GM12878 (cell line): Measurements from ENCODE around the gene PLEKHM1. TPM values are rescaled to one million over a fixed set of nuclear protein-coding genes. Genes with fewer than 3 reads are reported as not detected.

ENCODE experiments used
- ATAC-seq: fragments of 200-7000 bp; cut with Tn5 transposase; 3 replicates; pipeline ENCODE4 v1.9.1; 2020; ENCODE audit warnings: mild to moderate bottlenecking, moderate library complexity
- BruUV-seq: library from RNA; stranded (reverse); fragments of 400-500 nt; replicated peaks from 2 replicates; lab custom pipeline; 2021; lab: Mats Ljungman, UMichigan
- CTCF ChIA-PET: fragments of 300-600 bp; sonication (Branson Sonifier 250); formaldehyde crosslinking; extraction: SDS; loops from one replicate; lab custom pipeline; 2021; ENCODE audit warnings: inconsistent platforms; lab: Yijun Ruan, JAX
- POLR2A ChIA-PET: fragments of 350-600 bp; formaldehyde crosslinking; extraction: SDS; loops from one replicate; lab custom pipeline; 2021; ENCODE audit warnings: inconsistent platforms; lab: Charles Lee
- RAD21 ChIA-PET: fragments of 300-600 bp; sonication (Branson Sonifier 250); formaldehyde crosslinking; loops from one replicate; lab custom pipeline; 2023; ENCODE audit warnings: antibody characterized with exemption; ENCODE audit not compliant: unreplicated experiment; lab: Charles Lee
- SMC1A ChIA-PET: fragments of 300-600 bp; sonication (Branson Sonifier 250); formaldehyde crosslinking; loops from one replicate; lab custom pipeline; 2023; ENCODE audit not compliant: unreplicated experiment, uncharacterized antibody; lab: Charles Lee
- DNase-seq: peaks from one replicate; pipeline ENCODE4 v3.0.0-alpha.2; 2011; ENCODE audit warnings: low read depth, low spot score
- FAIRE-seq: peaks from 3 replicates; lab custom pipeline; 2011; peaks lifted over from hg19 to GRCh38; lab: Jason Lieb, UNC
- H2AFZ ChIP-seq: 2 replicates; pipeline ENCODE4 v1.6.0; 2011; ENCODE audit warnings: low read depth, low read length, control low read depth; ENCODE audit not compliant: control insufficient read depth
- H3K27ac ChIP-seq: 2 replicates; pipeline ENCODE4 v1.5.1; 2011; ENCODE audit warnings: control low read depth; ENCODE audit not compliant: control insufficient read depth, insufficient read depth
- H3K27me3 ChIP-seq, 2 experiments: replicated peaks in 1 of 2; 2 replicates each; pipeline versions ENCODE4 v1.6.0 to v1.6.1; 2011; ENCODE audit warnings: low read length in 1 of 2; ENCODE audit not compliant: control insufficient read depth in 2 of 2, insufficient read depth in 2 of 2
- H3K36me3 ChIP-seq, 2 experiments: 2 replicates each; pipeline ENCODE4 v1.5.1; 2011; ENCODE audit warnings: low read length in 1 of 2; ENCODE audit not compliant: control insufficient read depth in 2 of 2, insufficient read depth in 2 of 2
- H3K4me1 ChIP-seq: 2 replicates; pipeline ENCODE4 v1.6.1; 2011; ENCODE audit warnings: mild to moderate bottlenecking, low read length, moderate library complexity, mixed read lengths; ENCODE audit not compliant: control insufficient read depth, insufficient read depth
- H3K4me2 ChIP-seq: 2 replicates; pipeline ENCODE4 v1.6.0; 2011; ENCODE audit warnings: control low read depth; ENCODE audit not compliant: control insufficient read depth, insufficient read depth
- H3K4me3 ChIP-seq: fragments of 200-600 bp; sonication (generic); 2 replicates; pipeline ENCODE4 v1.5.1; 2016
- H3K79me2 ChIP-seq: 2 replicates; pipeline ENCODE4 v1.6.0; 2011; ENCODE audit warnings: low read length; ENCODE audit not compliant: control insufficient read depth, insufficient read depth
- H3K9ac ChIP-seq: 2 replicates; pipeline ENCODE4 v1.8.0; 2011; ENCODE audit warnings: low read length, control low read depth, mixed read lengths; ENCODE audit not compliant: control insufficient read depth, insufficient read depth
- H3K9me3 ChIP-seq: replicated peaks from 3 replicates; pipeline ENCODE4 v1.5.1; 2011; ENCODE audit warnings: mild to moderate bottlenecking, low read length; ENCODE audit not compliant: control insufficient read depth, insufficient read depth
- H4K20me1 ChIP-seq: 2 replicates; pipeline ENCODE4 v1.6.0; 2011; ENCODE audit not compliant: control insufficient read depth, insufficient read depth
- ASH2L ChIP-seq: fragments of 300-600, 200-600 bp; sonication (generic); IDR thresholded peaks from 2 replicates; pipeline ENCODE4 v1.6.1; 2017; ENCODE audit warnings: low read depth, mild to moderate bottlenecking, borderline replicate concordance
- BACH1 ChIP-seq: fragments of 450-650 bp; IDR thresholded peaks from 2 replicates; pipeline ENCODE4 v1.6.1; 2017; ENCODE audit warnings: mild to moderate bottlenecking, borderline replicate concordance
- CBFB ChIP-seq: IDR thresholded peaks from 2 replicates; pipeline ENCODE4 v1.6.1; 2016; ENCODE audit warnings: antibody characterized with exemption, low read depth
- CBX3 ChIP-seq: fragments of 200-600 bp; sonication (generic); IDR thresholded peaks from 2 replicates; pipeline ENCODE4 v1.6.1; 2016; ENCODE audit warnings: low read depth, borderline replicate concordance
- ESRRA ChIP-seq: IDR thresholded peaks from 2 replicates; pipeline ENCODE4 v1.6.1; 2012; ENCODE audit warnings: mild to moderate bottlenecking, low read length, improper control_type of control experiment
- EZH2 ChIP-seq: IDR thresholded peaks from 2 replicates; pipeline ENCODE4 v1.6.1; 2012; ENCODE audit warnings: low read depth, mild to moderate bottlenecking, control low read depth, inconsistent platforms, low read length, borderline replicate concordance; ENCODE audit not compliant: control insufficient read depth
- HDGF ChIP-seq: fragments of 450-650 bp; IDR thresholded peaks from 2 replicates; pipeline ENCODE4 v1.6.1; 2016; ENCODE audit warnings: antibody characterized with exemption
- IKZF1 ChIP-seq: fragments of 450-650 bp; conservative IDR thresholded peaks from 2 replicates; pipeline ENCODE4 v1.6.1; 2017; ENCODE audit warnings: antibody characterized with exemption, mild to moderate bottlenecking
- MEF2B ChIP-seq: fragments of 450-650 bp; IDR thresholded peaks from 2 replicates; pipeline ENCODE4 v1.6.1; 2018; ENCODE audit warnings: mild to moderate bottlenecking, moderate library complexity; ENCODE audit not compliant: partially characterized antibody, poor library complexity, severe bottlenecking
- MXI1 ChIP-seq: fragments of 150-350 bp; IDR thresholded peaks from 2 replicates; pipeline ENCODE4 v1.6.1; 2011; ENCODE audit warnings: low read depth, mild to moderate bottlenecking, inconsistent platforms, low read length, improper control_type of control experiment
- NBN ChIP-seq: fragments of 450-650 bp; IDR thresholded peaks from 2 replicates; pipeline ENCODE4 v1.6.1; 2016
- TARDBP ChIP-seq: IDR thresholded peaks from 2 replicates; pipeline ENCODE4 v1.6.1; 2016; ENCODE audit warnings: borderline replicate concordance
- WGBS: methylation state at CpG from one replicate; pipeline ENCODE4 v1.1.6; 2016; ENCODE audit warnings: low lambda C conversion rate; ENCODE audit not compliant: insufficient replicate concordance, insufficient coverage; ENCODE audit errors: missing lambda C conversion rate; 5-methylcytosine and 5-hydroxymethylcytosine counted together
- in situ Hi-C: fragments of 300-500 bp; cut with MboI; formaldehyde crosslinking; loops from 9 replicates; pipeline ENCODE4 v1.14.3; 2018; ENCODE audit warnings: mixed read lengths
- intact Hi-C: fragments of 100-400 bp; cut with micrococcal nuclease; formaldehyde crosslinking; loops from one replicate; pipeline ENCODE4 v1.14.2; 2022; ENCODE audit not compliant: unreplicated experiment
- polyA plus RNA-seq, 11 experiments: library from polyadenylated mRNA; depleted of rRNA in 4 of 11; unstranded in 6 of 11; stranded (reverse) in 5 of 11; fragments of >200 nt; fragmentation: Nextera tagmentation in 4 of 11; fragmentation: Illumina TruSeq in 1 of 11; extraction: Ambion mirVana in 4 of 11; extraction: Trizol in 1 of 11; gene quantifications; 1 replicate in 1 of 11; 2 replicates in 10 of 11; pipeline versions ENCODE4 v1.2.1 to v1.2.3, GENCODE V29; 2011 to 2016; ENCODE audit warnings: inconsistent platforms in 2 of 11, missing spikeins in 2 of 11, low read depth in 1 of 11
- total RNA-seq, 4 experiments: library from RNA; depleted of rRNA in 3 of 4; stranded (reverse); fragments of >200 nt in 3 of 4; fragmentation: Illumina TruSeq in 1 of 4; extraction: Trizol in 1 of 4; gene quantifications; 2 replicates each; pipeline versions ENCODE4 v1.2.1 to v1.2.3, GENCODE V29; 2013 to 2021
- TF ChIP-seq, protein P1 (sequence below): IDR thresholded peaks from 2 replicates; pipeline ENCODE4 v1.6.1; 2011; ENCODE audit warnings: low read depth, low read length, improper control_type of control experiment, borderline replicate concordance
- TF ChIP-seq, protein P2 (sequence below): fragments of 450-650 bp; formaldehyde crosslinking; IDR thresholded peaks from 2 replicates; pipeline ENCODE4 v1.4.0; 2022; ENCODE audit warnings: mild to moderate bottlenecking, moderate library complexity
- TF ChIP-seq, protein P3 (sequence below): fragments of 150-350 bp; IDR thresholded peaks from 2 replicates; pipeline ENCODE4 v1.6.1; 2014; ENCODE audit warnings: mild to moderate bottlenecking, low read depth, low read length

PLEKHM1 gene
- total and polyA plus RNA-seq, 10 of the 15 experiments (the other 5 are each of a cell fraction or from before 2014, with no cell fraction given), result 0.21 to 27.8 (median 9.4) TPM

DNA sequence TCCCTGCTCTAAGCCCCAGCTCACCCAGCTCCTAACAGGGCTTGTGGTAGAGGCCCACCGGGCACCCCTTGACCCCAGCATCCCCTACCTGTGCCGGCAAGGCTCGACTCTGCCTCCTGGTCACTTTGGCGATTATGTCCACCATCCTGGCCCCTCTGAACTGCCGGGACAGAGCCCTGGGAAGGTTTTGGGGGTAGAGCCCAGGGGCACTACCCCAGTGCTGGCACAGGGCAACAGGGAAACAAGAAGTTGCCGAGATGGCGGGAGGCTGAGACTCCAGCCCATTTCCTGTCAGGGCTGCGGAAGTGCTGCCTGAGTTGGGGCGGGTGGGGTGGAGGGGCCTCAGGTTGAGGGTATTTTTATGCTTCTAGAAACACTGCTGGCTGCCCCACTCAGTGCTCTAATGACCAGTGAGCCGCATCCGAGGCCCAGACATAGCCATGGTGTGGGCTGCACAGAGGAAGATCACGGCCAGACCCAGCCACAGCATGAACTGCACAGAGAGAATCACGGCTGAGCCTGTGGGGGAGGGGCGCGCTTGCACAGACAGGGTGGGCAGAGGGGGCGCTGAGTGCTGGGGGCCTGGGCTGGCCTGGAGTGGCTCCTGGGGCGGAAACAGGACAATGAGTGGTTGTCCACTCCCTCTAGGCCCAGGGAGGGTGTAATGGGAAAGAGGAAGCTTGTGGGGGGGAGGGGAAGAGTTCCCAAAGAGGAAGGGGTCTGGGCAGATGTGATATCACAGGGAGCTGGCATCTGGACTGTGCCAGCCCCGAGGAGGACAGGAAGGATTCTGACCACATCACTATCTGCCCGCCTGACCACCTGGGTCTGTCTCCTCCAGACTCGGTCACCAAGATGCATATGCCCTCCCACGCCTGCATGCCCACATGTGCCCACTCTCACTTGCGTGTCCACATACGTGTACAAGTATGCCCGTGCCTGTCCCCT is 80.1 kb downstream of the PLEKHM1 start:
- peak overlapping the region; percentile 83 for H2AFZ ChIP-seq
- peak overlapping the region; percentile 89 for H3K4me3 ChIP-seq
- H4K20me1 ChIP-seq, result no peaks in the 10 kb centered on the region
- H3K79me2 ChIP-seq, result peaks cover 37% of the 10 kb centered on the region
- peaks cover 48% of the 10 kb centered on the region for H3K4me1 ChIP-seq
- peak overlapping the region; percentile 92 for H3K27ac ChIP-seq
- ChIA-PET SMC1A (interaction anchor here (0.6 to 1.9 kb wide), 6 partner anchors 9 to 277 kb away, joined by 3 to 7 read pairs (median 4); partner anchors contain the start of gene HEXIM2), RAD21 (interaction anchor here (0.5 to 2.8 kb wide), 5 partner anchors 10 to 94 kb away, joined by 3 to 7 read pairs (median 3); partner anchors contain the start of gene MAP3K14), CTCF (interaction anchor here (1.0 to 5.8 kb wide), 4 partner anchors 16 to 98 kb away, joined by 3 to 67 read pairs (median 22); no protein-coding TSS in a partner anchor), POLR2A (interaction anchor here (0.5 to 1.7 kb wide), 6 partner anchors 9 to 257 kb away, joined by 3 to 5 read pairs (median 4); no protein-coding TSS in a partner anchor)
- no peak for FAIRE-seq
- no peaks in the 10 kb centered on the region for H3K9me3 ChIP-seq
- DNase-seq, result no peak
- peak; percentile 73 for ATAC-seq
- TSS peak; percentile 76 for BruUV-seq
- peak overlapping the region; percentile 94 for H3K4me2 ChIP-seq
- WGBS, result 4% methylated on average over 23 of the region's 24 CpGs
- H3K36me3 ChIP-seq, result peaks cover 0 to 2% of the 10 kb centered on the region in 2 experiments; a peak in 2 of 4 replicates
- in situ Hi-C loops, result loop anchor here (25.0 kb wide), 1 partner anchor 427 kb away; the partner anchor contains the start of gene SPPL2C
- intact Hi-C loops, result no loop called here
- no peaks in the 10 kb centered on the region for H3K27me3 ChIP-seq
- H3K9ac ChIP-seq, result peak overlapping the region; percentile 91
- TF ChIP-seq IKZF1 (peak; percentile 50), CBX3 (no peak), MEF2B (peak; percentile 40), EZH2 (no peak), CBFB (0 out of 2 replicates have a peak, but pooled peaks have one; percentile 54), HDGF (peak; percentile 76; the same call in 1 of the 2 replicates), TARDBP (no peak), MXI1 (0 out of 2 replicates have a peak, but pooled peaks have one; percentile 11), ASH2L (no peak), BACH1 (no peak), NBN (no peak), ESRRA (no peak)
- TF ChIP-seq, protein P1, sequence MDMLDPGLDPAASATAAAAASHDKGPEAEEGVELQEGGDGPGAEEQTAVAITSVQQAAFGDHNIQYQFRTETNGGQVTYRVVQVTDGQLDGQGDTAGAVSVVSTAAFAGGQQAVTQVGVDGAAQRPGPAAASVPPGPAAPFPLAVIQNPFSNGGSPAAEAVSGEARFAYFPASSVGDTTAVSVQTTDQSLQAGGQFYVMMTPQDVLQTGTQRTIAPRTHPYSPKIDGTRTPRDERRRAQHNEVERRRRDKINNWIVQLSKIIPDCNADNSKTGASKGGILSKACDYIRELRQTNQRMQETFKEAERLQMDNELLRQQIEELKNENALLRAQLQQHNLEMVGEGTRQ, result no peak
- TF ChIP-seq, protein P2, sequence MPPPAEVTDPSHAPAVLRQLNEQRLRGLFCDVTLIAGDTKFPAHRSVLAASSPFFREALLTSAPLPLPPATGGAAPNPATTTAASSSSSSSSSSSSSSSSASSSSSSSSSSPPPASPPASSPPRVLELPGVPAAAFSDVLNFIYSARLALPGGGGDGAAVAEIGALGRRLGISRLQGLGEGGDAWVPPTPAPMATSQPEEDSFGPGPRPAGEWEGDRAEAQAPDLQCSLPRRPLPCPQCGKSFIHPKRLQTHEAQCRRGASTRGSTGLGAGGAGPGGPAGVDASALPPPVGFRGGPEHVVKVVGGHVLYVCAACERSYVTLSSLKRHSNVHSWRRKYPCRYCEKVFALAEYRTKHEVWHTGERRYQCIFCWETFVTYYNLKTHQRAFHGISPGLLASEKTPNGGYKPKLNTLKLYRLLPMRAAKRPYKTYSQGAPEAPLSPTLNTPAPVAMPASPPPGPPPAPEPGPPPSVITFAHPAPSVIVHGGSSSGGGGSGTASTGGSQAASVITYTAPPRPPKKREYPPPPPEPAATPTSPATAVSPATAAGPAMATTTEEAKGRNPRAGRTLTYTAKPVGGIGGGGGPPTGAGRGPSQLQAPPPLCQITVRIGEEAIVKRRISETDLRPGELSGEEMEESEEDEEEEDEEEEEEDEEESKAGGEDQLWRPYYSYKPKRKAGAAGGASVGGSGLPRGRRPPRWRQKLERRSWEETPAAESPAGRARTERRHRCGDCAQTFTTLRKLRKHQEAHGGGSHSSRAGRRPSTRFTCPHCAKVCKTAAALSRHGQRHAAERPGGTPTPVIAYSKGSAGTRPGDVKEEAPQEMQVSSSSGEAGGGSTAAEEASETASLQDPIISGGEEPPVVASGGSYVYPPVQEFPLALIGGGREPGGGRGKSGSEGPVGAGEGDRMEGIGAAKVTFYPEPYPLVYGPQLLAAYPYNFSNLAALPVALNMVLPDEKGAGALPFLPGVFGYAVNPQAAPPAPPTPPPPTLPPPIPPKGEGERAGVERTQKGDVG (CRISPR knock-in tag), result no peak
- TF ChIP-seq, protein P3, sequence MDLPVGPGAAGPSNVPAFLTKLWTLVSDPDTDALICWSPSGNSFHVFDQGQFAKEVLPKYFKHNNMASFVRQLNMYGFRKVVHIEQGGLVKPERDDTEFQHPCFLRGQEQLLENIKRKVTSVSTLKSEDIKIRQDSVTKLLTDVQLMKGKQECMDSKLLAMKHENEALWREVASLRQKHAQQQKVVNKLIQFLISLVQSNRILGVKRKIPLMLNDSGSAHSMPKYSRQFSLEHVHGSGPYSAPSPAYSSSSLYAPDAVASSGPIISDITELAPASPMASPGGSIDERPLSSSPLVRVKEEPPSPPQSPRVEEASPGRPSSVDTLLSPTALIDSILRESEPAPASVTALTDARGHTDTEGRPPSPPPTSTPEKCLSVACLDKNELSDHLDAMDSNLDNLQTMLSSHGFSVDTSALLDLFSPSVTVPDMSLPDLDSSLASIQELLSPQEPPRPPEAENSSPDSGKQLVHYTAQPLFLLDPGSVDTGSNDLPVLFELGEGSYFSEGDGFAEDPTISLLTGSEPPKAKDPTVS, result no peak
